Activated naive CD8-positive, alpha-beta T cell treated with anti-CD3 and anti-CD28 coated beads for 36 hours (primary cell): Measurements from ENCODE around the gene TSHZ3. TPM values are rescaled to one million over a fixed set of nuclear protein-coding genes. Genes with fewer than 3 reads are reported as not detected.

Experiments
- DNase-seq: peaks from one replicate; pipeline ENCODE4 v3.0.0; 2021
- H3K27ac Mint-ChIP-seq: one replicate; pipeline ENCODE4 v1.8.0; 2022; ENCODE audit warnings: mild to moderate bottlenecking, moderate library complexity, mixed read lengths
- H3K27me3 Mint-ChIP-seq: one replicate; pipeline ENCODE4 v1.8.0; 2022; ENCODE audit warnings: mild to moderate bottlenecking, mixed read lengths
- H3K36me3 Mint-ChIP-seq: one replicate; pipeline ENCODE4 v1.8.0; 2021; ENCODE audit warnings: mild to moderate bottlenecking, mixed read lengths
- H3K4me1 Mint-ChIP-seq: one replicate; pipeline ENCODE4 v1.8.0; 2021; ENCODE audit warnings: mixed read lengths
- H3K4me3 Mint-ChIP-seq: one replicate; pipeline ENCODE4 v1.8.0; 2022; ENCODE audit warnings: mild to moderate bottlenecking, moderate library complexity, mixed read lengths
- H3K9me3 Mint-ChIP-seq: one replicate; pipeline ENCODE4 v1.8.0; 2022; ENCODE audit warnings: mixed read lengths
- total RNA-seq, 2 experiments: library from RNA; stranded (reverse); gene quantifications; one replicate each; pipeline ENCODE4 v1.2.3, GENCODE V29; 2021

The TSHZ3 gene
- total RNA-seq, 2 experiments from 2014 or later = 0.06 TPM

DNA sequence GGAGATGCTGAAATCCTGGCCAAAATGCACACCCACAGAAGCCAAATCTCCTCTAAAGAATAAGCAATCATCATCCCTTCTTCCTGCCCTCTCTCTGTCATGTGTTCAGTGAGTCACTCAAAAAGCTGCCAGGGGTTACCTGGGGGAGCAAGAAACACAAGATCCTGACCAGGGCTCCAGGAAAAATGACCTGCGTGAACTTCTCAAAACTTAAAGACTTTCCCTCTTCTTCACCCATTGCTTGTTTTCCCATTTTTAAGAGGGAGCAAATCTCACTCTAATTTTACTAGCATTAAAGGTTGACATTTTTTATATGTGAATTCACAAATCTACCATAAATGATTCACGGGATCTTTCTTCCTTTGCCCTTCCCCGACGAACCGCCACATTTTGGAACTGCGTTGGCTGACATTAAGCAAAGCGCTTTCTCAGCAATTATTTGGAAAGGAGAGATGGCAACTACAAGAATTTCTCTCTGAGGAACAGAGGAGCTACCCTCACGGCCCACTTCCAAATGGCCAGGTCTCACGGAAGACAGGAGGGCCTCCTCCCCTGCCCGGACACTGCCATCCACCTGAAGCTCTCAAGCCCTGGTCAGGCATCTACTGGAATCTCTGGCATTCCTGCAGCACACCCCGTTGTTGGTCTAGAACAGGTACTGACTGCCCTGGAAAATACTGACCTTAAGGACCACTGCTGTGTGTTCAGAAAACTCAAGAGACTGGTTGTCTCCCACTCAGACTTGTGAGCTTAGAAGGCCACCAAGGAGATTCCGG lies 14.2 kb downstream of the TSHZ3 start:
- Mint-ChIP-seq H3K4me1 (peaks cover 10% of the 10 kb centered on the region), H3K27ac (no peak overlapping the region), H3K36me3 (no peaks in the 10 kb centered on the region), H3K9me3 (no peaks in the 10 kb centered on the region), H3K4me3 (no peak overlapping the region), H3K27me3 (peaks cover 38% of the 10 kb centered on the region)
- DNase-seq = no peak

DNA sequence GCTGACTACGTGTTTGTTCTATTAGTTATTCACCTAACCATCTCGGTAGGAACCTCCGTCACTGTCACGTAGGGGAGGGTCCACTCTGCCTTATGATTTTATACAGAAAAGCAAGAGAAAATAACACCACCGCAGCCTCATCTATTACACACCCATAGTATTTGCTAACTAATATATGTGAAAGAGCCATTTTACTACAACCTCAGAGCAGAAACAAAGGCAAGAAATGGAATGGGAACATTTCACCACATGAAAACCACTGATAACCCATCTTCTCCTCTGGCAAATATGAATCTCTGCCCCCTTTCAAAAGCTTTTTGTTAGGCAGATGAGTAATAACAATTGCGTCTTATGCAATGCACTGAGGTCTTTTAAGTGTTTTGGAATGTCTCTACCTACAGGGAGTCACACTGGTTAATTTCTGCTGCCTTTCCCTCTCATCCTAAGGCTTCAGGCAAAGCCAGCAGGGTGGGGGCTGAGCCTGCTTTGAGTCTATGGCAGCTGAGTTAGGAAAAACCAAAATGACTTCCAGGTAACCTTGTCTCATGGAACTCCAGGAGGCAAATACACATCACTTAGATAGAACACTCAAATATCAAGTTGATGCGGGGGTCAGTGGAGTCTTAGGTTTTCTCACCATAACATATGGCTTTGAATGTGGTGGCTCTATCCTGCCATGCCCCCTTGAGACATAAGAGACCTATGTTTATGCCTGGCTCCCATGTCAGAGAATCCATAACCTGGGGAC lies 15.0 kb downstream of the TSHZ3 start:
- H3K36me3 Mint-ChIP-seq = no peaks in the 10 kb centered on the region
- DNase-seq = no peak
- H3K4me3 Mint-ChIP-seq = no peak overlapping the region
- peaks cover 4% of the 10 kb centered on the region for H3K4me1 Mint-ChIP-seq
- H3K27me3 Mint-ChIP-seq = peaks cover 34% of the 10 kb centered on the region
- H3K9me3 Mint-ChIP-seq = no peaks in the 10 kb centered on the region
- H3K27ac Mint-ChIP-seq = no peak overlapping the region

DNA sequence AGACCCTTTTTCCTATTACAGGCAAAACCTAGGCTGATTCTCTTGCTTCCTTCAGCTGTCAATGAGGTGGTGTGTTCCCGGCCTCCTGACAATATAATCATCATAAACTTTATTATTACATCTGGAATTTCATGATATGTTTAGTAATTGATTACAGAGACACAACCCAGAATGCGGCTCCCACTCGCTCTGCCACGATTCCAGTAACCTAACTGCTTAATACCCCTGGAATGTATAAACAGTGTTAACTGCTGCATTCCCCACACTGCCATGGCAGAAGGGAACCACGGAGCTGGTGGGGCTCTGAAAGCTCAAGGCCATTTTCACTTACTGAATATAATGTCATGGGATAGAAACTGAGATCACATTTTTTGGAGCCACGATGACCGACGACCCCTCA lies 17.1 kb downstream of the TSHZ3 start:
- H3K4me1 Mint-ChIP-seq = no peaks in the 10 kb centered on the region
- no peaks in the 10 kb centered on the region for H3K36me3 Mint-ChIP-seq
- peaks cover 17% of the 10 kb centered on the region for H3K27me3 Mint-ChIP-seq
- no peaks in the 10 kb centered on the region for H3K9me3 Mint-ChIP-seq
- no peak overlapping the region for H3K4me3 Mint-ChIP-seq
- no peak for DNase-seq
- no peak overlapping the region for H3K27ac Mint-ChIP-seq

DNA sequence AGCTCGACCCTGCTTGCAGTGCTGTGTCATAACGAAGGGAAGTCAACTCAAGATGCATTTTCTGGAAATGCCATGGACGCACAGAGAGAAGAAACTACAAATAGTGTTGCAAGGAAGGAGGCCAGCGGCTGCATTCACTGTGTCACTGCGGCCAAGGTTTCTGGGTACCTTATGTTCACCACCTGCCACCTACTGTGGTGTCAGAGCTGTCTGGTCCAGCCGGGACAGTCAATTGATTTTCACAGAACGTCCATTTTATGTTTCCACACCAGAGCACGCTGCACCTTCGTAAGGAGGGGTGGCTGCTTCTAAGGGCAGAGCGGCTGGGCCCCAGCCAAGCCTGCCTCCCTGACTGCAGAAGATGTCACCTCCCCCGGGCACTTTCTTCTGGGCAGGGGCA lies 17.7 kb downstream of the TSHZ3 start:
- Mint-ChIP-seq H3K27me3 (peaks cover 13% of the 10 kb centered on the region), H3K4me3 (no peak overlapping the region), H3K27ac (no peak overlapping the region), H3K4me1 (no peaks in the 10 kb centered on the region), H3K36me3 (no peaks in the 10 kb centered on the region), H3K9me3 (no peaks in the 10 kb centered on the region)
- DNase-seq = no peak

DNA sequence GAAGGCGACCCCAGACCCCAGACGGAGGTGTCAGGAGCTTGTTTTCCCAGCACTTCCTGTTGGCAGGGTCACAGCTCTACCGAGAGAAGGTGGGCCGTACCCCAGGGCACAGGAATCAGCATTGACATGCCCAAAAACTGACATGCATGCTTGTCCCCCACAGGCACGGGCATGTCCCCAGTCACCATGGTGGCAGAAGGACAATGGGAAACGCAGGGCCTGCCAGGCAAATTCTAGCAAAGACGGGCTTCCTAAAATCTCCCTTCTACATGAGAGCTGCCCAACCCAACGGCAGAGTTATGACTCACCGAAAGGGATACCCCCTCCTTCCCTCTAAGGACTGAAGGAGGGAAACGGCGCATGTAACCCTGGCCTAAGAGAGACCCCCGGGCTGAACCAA lies 18.5 kb downstream of the TSHZ3 start:
- Mint-ChIP-seq H3K27ac (no peak overlapping the region), H3K27me3 (peaks cover 5% of the 10 kb centered on the region)
- DNase-seq = no peak

DNA sequence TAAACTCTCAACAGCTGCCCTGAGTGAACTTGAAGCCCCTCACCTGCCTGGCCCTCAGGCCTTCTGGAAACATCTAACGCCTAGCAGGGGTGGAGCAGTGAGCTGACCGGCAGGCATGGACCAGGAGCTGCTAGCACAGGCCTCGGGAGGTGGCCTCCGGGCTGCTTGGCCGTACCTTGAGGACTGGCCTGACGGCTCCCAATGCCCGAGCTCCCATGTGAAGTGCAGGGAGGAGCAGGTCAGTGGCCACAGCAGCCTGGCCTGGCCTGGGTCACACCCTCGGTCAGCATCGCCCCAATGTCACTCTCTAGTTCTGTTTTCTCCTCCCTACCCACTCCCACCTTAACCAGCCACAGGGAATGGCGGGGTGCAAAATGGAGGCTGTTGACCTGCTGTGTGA lies 19.0 kb downstream of the TSHZ3 start:
- Mint-ChIP-seq H3K9me3 (no peaks in the 10 kb centered on the region), H3K4me3 (no peak overlapping the region), H3K27ac (no peak overlapping the region), H3K27me3 (peaks cover 5% of the 10 kb centered on the region), H3K4me1 (no peaks in the 10 kb centered on the region), H3K36me3 (no peaks in the 10 kb centered on the region)
- DNase-seq = no peak

More for the DNA sequence above, 18.5 kb downstream of the TSHZ3 start:
- Mint-ChIP-seq H3K4me1 (no peaks in the 10 kb centered on the region), H3K9me3 (no peaks in the 10 kb centered on the region), H3K4me3 (no peak overlapping the region), H3K36me3 (no peaks in the 10 kb centered on the region)

DNA sequence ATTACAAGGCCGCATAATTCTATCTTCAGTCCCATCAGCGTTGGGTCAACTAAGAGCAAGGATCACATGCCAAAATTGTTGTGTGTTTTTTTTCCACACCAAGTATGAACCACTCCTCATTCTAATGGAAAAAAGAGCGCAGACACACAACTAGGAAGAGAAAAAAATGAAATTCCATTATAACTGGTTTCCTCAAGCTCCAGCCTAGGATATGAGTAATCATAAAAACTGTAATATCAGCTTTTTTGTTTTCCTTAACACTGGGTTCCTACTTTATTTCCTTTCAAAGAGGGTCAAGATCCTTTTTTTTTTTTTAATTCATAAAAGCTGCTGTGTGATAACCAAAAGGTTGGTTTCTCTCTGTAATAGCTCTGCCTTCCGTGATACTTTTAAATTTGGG lies 19.4 kb downstream of the TSHZ3 start:
- Mint-ChIP-seq H3K4me1 (no peaks in the 10 kb centered on the region), H3K36me3 (no peaks in the 10 kb centered on the region), H3K27ac (no peak overlapping the region), H3K9me3 (no peaks in the 10 kb centered on the region), H3K4me3 (no peak overlapping the region), H3K27me3 (peaks cover 4% of the 10 kb centered on the region)
- no peak for DNase-seq

DNA sequence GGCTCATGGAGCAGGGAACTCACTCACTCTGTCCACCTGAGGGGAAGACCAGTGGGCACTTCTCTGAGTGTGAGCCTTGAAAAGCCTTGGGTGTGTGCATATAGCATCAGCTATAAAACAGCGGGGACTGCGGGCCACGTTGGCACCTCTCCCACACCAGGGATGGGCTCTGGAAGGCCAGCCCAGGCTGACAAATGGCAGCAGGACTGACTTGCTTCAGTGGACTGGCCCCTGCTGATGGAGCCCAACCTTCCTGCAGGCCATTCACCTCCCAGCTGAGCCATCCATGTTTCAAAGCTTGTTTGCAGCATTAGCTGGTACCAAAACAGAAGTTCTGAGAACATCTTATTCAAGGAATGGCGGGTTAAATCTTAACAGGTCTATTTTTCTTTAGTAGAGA lies 21.0 kb downstream of the TSHZ3 start:
- H3K27ac Mint-ChIP-seq = no peak overlapping the region
- no peak for DNase-seq
- no peaks in the 10 kb centered on the region for H3K9me3 Mint-ChIP-seq
- H3K4me1 Mint-ChIP-seq = no peaks in the 10 kb centered on the region
- no peaks in the 10 kb centered on the region for H3K36me3 Mint-ChIP-seq
- H3K27me3 Mint-ChIP-seq = no peaks in the 10 kb centered on the region
- no peak overlapping the region for H3K4me3 Mint-ChIP-seq

DNA sequence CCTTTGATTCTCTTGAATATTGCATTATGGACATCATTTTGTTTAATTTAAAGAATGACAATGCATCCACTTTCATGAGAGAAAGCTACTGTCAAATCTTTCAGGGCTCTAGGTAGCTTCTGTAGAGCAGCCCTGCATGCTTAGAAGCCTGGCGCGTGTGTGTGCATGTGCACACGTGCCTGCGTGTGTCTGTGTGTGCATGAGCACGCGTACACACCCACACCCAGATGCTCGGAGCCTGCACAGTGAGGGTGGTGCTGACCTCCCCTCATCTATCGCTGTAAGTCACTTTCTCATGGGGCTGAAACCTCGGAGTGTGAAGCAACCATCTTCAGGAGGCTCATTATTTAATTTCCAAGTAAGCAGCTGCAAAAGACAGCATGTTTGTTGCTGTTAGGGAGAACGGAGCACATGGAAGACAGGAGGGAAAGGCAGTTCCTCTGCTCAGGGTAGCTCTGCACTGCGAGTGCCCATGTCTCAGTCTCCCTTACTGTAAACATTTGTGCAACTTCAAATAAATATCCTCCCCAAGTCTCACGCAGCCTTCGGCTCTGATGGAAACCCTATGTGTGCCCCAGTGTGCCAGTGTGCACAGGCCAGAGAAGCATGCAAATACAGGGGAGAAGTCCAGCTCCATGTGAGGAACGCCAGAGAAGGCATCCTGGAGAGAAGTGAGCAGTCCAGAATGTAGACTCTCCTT lies 22.8 kb downstream of the TSHZ3 start:
- no peak for DNase-seq
- Mint-ChIP-seq H3K27me3 (no peaks in the 10 kb centered on the region), H3K4me1 (no peaks in the 10 kb centered on the region), H3K4me3 (no peak overlapping the region), H3K36me3 (no peaks in the 10 kb centered on the region), H3K27ac (no peak overlapping the region), H3K9me3 (no peaks in the 10 kb centered on the region)

DNA sequence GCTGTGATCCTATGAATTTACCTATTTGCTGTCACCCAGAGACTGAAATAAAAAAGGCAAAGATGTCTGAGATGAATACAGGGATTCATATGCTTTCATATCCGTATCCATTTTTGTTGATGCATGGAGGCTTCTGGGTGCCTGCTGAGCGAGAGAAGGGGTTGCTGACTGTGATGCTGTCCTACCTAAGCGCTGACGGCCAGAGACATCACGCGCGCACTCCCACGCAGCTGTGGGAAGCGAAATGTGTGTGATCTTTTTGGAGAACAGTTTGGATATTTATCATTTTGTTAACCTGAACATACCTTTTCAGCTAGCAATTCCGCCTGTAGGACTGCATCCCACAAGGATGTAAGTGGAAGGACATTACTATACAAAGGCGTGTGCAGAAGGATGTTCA lies 23.9 kb downstream of the TSHZ3 start:
- no peak overlapping the region for H3K27ac Mint-ChIP-seq
- H3K4me1 Mint-ChIP-seq = no peaks in the 10 kb centered on the region
- H3K27me3 Mint-ChIP-seq = no peaks in the 10 kb centered on the region
- no peak for DNase-seq
- no peaks in the 10 kb centered on the region for H3K36me3 Mint-ChIP-seq
- H3K9me3 Mint-ChIP-seq = no peaks in the 10 kb centered on the region
- no peak overlapping the region for H3K4me3 Mint-ChIP-seq

DNA sequence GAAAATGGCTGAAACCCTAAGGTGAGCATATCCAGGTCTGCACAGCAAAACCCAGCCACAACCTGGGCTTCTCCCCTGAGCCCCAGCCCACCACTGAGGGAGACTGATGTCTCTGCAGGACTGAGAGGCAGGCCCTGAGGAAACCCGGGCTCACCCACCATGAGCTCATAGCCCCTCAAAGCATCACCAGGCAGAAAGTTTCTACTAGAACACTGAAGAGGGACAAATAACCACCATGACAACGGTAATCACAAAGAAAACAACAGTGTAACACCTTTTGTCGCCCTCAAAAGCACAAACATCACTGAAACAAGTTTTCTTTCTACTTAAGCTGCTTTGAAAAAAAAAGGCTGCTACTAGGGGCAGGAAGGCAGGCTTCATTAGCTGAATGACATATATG lies 29.8 kb downstream of the TSHZ3 start:
- Mint-ChIP-seq H3K27me3 (peaks cover 13% of the 10 kb centered on the region), H3K36me3 (no peaks in the 10 kb centered on the region), H3K27ac (no peak overlapping the region), H3K4me1 (no peaks in the 10 kb centered on the region), H3K4me3 (no peak overlapping the region), H3K9me3 (no peaks in the 10 kb centered on the region)
- DNase-seq = no peak

DNA sequence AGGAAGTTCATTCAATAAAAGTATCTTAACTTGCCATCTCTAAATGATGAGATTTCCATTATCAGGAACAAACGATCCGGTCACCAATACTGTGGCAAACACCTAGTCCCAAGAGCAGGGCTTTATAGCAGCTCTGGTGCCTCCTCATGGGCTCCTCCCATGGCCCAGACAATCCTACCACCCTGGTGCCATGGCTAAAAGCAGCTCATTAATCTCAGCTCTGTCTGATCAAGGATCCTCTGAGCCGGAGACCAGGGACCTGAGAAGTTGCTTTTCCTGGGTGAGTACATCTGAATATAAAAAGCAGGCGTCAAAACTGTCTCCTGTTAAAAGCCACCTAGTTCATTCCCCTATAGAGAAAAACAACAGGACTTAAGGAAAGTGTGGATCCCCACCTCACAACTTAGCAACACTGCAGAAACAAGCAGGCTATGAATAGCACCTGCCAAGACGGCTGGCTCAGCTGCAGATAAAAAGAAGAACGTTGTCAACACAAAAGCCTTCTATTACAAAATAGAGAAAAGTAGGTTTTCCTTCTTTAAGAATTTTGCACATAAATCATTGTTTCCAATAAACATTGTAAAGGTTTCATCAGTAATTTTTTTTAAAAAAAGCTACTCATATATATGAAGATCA lies 30.3 kb downstream of the TSHZ3 start:
- Mint-ChIP-seq H3K36me3 (no peaks in the 10 kb centered on the region), H3K4me1 (no peaks in the 10 kb centered on the region), H3K27ac (no peak overlapping the region), H3K9me3 (no peaks in the 10 kb centered on the region), H3K27me3 (peaks cover 15% of the 10 kb centered on the region), H3K4me3 (no peak overlapping the region)
- DNase-seq = no peak

DNA sequence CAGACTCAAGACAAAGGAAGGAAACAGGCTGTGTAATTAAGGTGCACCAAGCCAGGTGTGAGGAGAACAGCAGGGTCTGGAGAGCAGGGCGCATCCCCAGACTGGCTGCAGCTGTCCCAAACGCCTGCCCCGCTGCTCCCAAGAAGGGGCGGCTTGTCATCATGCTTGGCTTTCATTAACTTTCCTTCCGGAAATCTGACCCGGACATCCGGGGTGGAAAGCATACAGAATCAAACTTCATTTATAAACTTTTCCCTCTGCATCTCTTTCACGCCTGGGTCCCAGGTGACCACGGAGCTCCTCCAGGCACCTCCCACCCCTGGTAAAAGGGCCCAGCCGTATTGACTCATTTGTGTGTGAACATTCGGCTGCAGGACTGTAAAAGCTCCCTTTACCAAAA lies 31.7 kb downstream of the TSHZ3 start:
- H3K27me3 Mint-ChIP-seq = peaks cover 15% of the 10 kb centered on the region
- no peaks in the 10 kb centered on the region for H3K9me3 Mint-ChIP-seq
- H3K27ac Mint-ChIP-seq = no peak overlapping the region
- no peak for DNase-seq
- H3K4me1 Mint-ChIP-seq = no peaks in the 10 kb centered on the region
- no peak overlapping the region for H3K4me3 Mint-ChIP-seq
- H3K36me3 Mint-ChIP-seq = no peaks in the 10 kb centered on the region

DNA sequence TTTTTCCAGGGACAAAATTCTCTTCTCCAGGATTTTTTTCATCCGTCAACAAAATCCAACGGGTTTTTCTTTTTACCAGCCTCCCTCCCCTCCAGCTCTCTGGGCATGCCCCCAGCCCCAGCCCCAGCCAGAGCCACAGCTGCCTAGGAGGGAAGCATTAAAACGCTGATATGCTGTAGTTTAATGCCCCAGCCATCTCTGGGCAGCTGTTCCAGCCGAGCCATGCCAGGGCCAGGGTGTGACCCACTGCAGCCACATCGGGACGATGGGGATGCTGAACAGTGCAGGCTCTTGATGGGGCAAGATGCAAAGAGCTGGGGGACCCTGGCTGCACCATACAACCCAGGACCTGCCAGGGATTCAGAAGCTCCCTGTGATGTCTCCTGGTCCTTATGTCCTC lies 32.1 kb downstream of the TSHZ3 start:
- no peak overlapping the region for H3K27ac Mint-ChIP-seq

More for the DNA sequence above, 32.1 kb downstream of the TSHZ3 start:
- no peaks in the 10 kb centered on the region for H3K9me3 Mint-ChIP-seq
- H3K27me3 Mint-ChIP-seq = peaks cover 15% of the 10 kb centered on the region
- no peaks in the 10 kb centered on the region for H3K36me3 Mint-ChIP-seq
- peaks cover under 1% of the 10 kb centered on the region for H3K4me1 Mint-ChIP-seq
- no peak for DNase-seq
- H3K4me3 Mint-ChIP-seq = no peak overlapping the region
